Measurements from ENCODE around the gene NPIPB6. TPM values are rescaled to one million over a fixed set of nuclear protein-coding genes. Genes with fewer than 3 reads are reported as not detected.
A peak's percentile ranks its signal among the peaks of the same experiment; 100 is the strongest.

Gene NPIPB6
- total RNA-seq, 4 donors from 2014 or later = 0.21 to 3.8 (median 2.1) TPM

DNA sequence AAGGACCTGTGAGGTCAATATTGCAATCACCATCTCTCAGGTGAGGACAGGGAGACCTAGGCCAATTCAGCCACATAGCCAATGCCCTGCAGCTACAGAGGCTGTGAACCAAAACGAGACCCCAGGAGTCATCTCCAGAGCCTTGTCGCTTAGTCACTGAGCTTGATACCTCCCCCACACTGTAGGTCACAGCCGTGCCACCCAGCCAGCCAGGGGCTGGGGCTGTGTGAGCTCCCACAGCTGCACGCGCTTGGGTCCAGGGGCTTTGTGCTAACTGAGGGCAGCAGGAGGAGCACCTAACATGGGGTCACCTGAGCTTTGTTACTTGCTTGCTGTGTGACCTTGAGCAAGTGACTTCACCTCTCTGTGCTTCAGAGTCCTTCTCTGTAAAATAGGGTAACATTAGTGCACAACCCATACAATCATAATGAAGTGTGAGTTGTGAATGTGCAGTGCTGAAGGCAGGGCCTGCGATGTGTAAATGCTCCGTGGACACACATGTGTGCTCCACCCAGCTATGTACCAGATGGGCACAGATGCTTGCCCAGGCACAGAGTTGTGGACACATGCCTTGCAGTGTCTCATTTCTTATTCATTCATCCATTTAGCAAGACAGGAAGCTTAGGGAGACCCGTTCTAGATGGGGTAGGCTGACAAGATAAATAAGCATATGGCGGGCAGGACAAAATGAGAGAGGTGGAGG is 45.1 kb downstream of the NPIPB6 start:
- WGBS, 2 donors = 61 to 72% methylated on average over 4 to 9 of the region's 9 CpGs
- intact Hi-C loops (cut with DNase I) = no loop called here
- TF ChIP-seq, protein P1, sequence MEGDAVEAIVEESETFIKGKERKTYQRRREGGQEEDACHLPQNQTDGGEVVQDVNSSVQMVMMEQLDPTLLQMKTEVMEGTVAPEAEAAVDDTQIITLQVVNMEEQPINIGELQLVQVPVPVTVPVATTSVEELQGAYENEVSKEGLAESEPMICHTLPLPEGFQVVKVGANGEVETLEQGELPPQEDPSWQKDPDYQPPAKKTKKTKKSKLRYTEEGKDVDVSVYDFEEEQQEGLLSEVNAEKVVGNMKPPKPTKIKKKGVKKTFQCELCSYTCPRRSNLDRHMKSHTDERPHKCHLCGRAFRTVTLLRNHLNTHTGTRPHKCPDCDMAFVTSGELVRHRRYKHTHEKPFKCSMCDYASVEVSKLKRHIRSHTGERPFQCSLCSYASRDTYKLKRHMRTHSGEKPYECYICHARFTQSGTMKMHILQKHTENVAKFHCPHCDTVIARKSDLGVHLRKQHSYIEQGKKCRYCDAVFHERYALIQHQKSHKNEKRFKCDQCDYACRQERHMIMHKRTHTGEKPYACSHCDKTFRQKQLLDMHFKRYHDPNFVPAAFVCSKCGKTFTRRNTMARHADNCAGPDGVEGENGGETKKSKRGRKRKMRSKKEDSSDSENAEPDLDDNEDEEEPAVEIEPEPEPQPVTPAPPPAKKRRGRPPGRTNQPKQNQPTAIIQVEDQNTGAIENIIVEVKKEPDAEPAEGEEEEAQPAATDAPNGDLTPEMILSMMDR (IDR thresholded peaks at IDR 0.05) = no peak
- no peak for TF ChIP-seq POLR2A (IDR thresholded peaks at IDR 0.05)
- Histone ChIP-seq H3K4me3 (no peak overlapping the region), H3K9me3 (no peaks in the 10 kb centered on the region), H3K36me3 (no peaks in the 10 kb centered on the region), H3K27ac (no peak overlapping the region), H3K4me1 (peaks cover 0 to 3% (median 0%) of the 10 kb centered on the region in 3 donors), H3K27me3 (no peaks in the 10 kb centered on the region)
- no peak for DNase-seq

DNA sequence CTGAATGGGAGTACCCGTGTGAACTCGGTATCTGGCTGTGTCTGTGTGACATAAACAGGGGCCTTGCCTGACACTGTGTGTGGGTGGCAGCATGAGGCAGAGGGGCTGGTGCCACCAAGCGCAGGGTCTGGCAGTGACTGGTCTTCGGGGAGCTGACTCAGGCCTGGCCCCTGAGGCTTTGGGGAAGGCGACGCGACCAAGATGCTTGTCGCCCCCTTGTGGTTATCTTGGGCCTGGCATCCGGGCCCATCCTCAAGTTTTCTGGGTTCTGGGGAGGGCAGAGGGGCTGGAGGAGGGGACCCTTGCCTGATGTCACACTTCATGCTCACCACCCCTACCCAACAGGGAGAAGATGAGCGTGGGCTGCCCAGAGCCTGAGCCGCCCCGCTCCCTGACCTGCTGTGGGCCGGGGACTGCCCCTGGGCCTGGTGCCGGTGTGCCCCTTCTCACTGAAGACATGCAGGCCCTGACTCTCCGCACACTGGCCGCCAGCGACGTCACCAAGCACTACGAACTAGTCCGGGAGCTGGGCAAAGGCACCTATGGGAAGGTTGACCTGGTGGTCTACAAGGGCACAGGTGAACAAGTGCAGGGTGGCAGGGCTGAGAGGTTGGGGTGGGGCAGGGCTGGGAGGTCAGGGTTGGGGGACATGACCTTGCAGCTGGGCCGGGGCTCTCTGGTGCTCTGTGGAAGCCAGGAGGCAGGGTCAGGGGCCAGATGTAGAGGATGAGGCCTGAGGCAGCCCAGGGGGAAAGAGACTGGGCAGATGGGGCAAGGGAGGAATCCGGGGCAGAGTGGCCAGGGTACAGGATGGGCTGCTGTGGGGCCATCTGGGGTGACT is 46.0 kb downstream of the NPIPB6 start:
- Histone ChIP-seq H3K4me1 (peaks cover 0 to 3% (median 0%) of the 10 kb centered on the region in 3 donors), H3K27me3 (no peaks in the 10 kb centered on the region), H3K36me3 (no peaks in the 10 kb centered on the region), H3K4me3 (no peak overlapping the region), H3K27ac (no peak overlapping the region), H3K9me3 (no peaks in the 10 kb centered on the region)
- 48 to 56% methylated on average over 2 to 18 of the region's 22 CpGs for WGBS, 2 donors
- TF ChIP-seq, protein P1 (IDR thresholded peaks at IDR 0.05) = peak; percentile 78 to 87 (median 85)
- TF ChIP-seq POLR2A (IDR thresholded peaks at IDR 0.05) = no peak
- intact Hi-C loops (cut with DNase I) = no loop called here
- DNase-seq = no peak

DNA sequence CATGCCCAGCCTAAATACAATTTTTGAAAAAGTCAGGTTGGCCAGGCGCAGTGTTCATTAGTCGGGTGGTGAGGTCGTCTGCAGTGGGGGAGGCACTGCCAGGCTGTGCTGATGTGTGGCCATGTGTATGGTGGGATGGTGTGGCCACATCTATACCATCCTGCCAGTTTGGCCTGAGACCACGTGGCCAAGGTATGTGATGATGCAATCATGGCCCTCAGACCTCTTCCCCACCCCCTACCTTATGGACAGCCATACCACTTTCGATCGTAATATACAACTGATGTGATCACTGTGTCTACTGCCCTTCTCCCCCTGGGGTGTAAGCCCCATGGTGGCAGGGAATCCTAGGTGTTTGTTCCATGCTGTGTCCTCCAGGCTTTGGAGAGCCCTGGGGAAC is 47.3 kb downstream of the NPIPB6 start:
- 84 to 88% methylated on average over 6 of the region's 6 CpGs for WGBS, 2 donors
- TF ChIP-seq, protein P1 (IDR thresholded peaks at IDR 0.05) = no peak
- TF ChIP-seq POLR2A (IDR thresholded peaks at IDR 0.05) = no peak
- no peak for DNase-seq
- no peaks in the 10 kb centered on the region for H3K27me3 ChIP-seq
- H3K27ac ChIP-seq = no peak overlapping the region
- H3K4me3 ChIP-seq = no peak overlapping the region
- no peaks in the 10 kb centered on the region for H3K9me3 ChIP-seq
- intact Hi-C loops (cut with DNase I) = no loop called here
- H3K4me1 ChIP-seq = peaks cover 0 to 3% (median 0%) of the 10 kb centered on the region in 3 donors
- H3K36me3 ChIP-seq = no peaks in the 10 kb centered on the region

DNA sequence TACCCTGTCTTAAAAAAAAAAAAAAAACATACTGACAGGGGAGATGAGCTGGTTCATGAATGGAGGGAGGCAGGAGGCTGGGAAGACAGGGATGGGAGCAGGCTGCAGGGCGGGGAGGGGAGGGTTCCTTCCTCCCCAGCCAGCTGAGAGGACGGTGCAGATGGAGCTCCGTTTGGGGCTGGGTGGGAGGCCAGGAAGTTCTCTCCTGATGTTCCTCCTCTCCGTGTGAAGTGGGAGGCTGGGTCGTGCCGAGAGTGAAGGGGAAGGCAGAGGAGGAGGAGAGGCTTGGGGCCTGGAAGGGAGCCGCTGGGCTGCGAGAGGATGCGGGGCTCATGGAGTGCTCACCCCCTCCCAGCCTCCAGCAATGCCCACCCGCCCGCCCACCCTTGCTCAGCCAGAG is 49.7 kb downstream of the NPIPB6 start:
- intact Hi-C loops (cut with DNase I) = no loop called here
- DNase-seq = no peak
- no peak overlapping the region for H3K4me3 ChIP-seq
- peaks cover 0 to 3% (median 0%) of the 10 kb centered on the region in 3 donors for H3K4me1 ChIP-seq
- H3K27ac ChIP-seq = no peak overlapping the region
- no peaks in the 10 kb centered on the region for H3K27me3 ChIP-seq
- H3K9me3 ChIP-seq = no peaks in the 10 kb centered on the region
- TF ChIP-seq, protein P1 (IDR thresholded peaks at IDR 0.05) = no peak
- TF ChIP-seq POLR2A (IDR thresholded peaks at IDR 0.05) = no peak
- no peaks in the 10 kb centered on the region for H3K36me3 ChIP-seq
- 46 to 58% methylated on average over 6 to 7 of the region's 11 CpGs for WGBS, 2 donors

DNA sequence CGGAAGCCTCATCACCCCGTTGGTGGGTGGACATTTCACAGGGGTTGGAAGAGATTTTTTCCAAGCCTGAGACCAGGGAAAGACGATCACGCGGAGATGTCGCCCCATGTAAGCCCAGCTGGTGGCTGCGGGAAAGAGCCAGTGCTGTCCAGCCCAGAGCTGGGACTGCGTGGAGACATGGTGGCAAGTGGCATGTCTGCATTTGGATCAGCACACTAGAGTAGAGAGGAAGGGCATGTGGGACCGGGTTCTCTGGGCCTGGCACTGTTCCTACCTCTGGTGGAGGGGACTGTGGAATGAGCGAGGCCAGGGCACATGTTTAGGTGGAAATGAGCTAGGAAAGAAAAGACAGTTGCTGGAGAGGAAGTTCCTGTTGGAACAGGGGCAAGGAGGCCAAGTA is 51.0 kb downstream of the NPIPB6 start:
- Histone ChIP-seq H3K9me3 (no peaks in the 10 kb centered on the region), H3K4me1 (peaks cover 0 to 3% (median 0%) of the 10 kb centered on the region in 3 donors), H3K4me3 (no peak overlapping the region), H3K27ac (no peak overlapping the region), H3K36me3 (no peaks in the 10 kb centered on the region), H3K27me3 (no peaks in the 10 kb centered on the region)
- intact Hi-C loops (cut with DNase I) = no loop called here
- 74 to 87% methylated on average over 5 to 9 of the region's 10 CpGs for WGBS, 2 donors
- TF ChIP-seq, protein P1 (IDR thresholded peaks at IDR 0.05) = no peak
- TF ChIP-seq POLR2A (IDR thresholded peaks at IDR 0.05) = no peak
- DNase-seq = no peak
